ENCODE results near the gene CRYBA4. TPM values are rescaled to one million over a fixed set of nuclear protein-coding genes. Genes with fewer than 3 reads are reported as not detected.

Gene CRYBA4
- total and polyA plus RNA-seq, 4 donors = not detected

DNA sequence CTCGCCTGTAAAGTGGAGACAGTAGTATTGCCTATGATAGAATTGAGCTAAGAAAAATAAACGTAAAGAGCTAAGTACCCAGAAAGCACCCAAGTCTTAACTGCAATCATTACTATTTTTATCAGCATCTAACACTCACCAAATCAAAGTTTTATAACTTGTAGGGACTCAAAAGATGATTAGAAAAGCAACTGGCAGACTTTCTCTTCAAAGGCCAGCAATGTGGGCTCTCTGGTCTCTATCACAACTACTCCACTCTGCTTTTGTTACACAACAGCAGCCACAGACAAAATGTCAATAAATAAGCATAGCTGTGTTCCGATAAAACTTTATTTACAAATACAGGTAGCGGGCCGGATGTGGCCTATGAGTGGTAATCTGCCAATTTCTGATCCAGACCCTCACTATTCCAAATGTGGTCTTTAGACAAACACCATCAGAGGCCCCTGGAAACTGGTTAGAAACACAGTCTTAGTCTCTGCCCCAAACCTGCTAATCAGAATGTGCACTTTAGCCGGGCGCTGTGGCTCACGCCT lies 40.1 kb upstream of the CRYBA4 start:
- Histone ChIP-seq H3K9ac (ENCODE audit: low read depth in 1 of 2, low read length in 2 of 2) (no peak overlapping the region), H3K4me1 (ENCODE audit: control insufficient read depth in 4 of 4, insufficient read depth in 4 of 4, low read length in 3 of 4) (peaks cover 5 to 23% (median 20%) of the 10 kb centered on the region in 4 donors), H3K27ac (ENCODE audit: low read depth in 1 of 2, low read length in 2 of 2) (no peak overlapping the region), H3K36me3 (ENCODE audit: control insufficient read depth in 4 of 4, insufficient read depth in 3 of 4, low read depth in 1 of 4, low read length in 3 of 4) (peaks cover 0 to 12% (median 5%) of the 10 kb centered on the region in 4 donors), H3K9me3 (ENCODE audit: control insufficient read depth in 4 of 4, low read length in 3 of 4) (no peaks in the 10 kb centered on the region), H3K4me3 (ENCODE audit: low read depth in 1 of 3, low read length in 3 of 3) (no peak overlapping the region), H3K27me3 (ENCODE audit: control insufficient read depth in 4 of 4, insufficient read depth in 4 of 4, low read length in 3 of 4) (no peaks in the 10 kb centered on the region)
- TF ChIP-seq HNF4A (conservative IDR thresholded peaks at IDR 0.05) = no peak
- TF ChIP-seq RAD21 (IDR thresholded peaks at IDR 0.05) = no peak
- TF ChIP-seq FOXA1 (IDR thresholded peaks at IDR 0.05) = no peak
- TF ChIP-seq REST (IDR thresholded peaks at IDR 0.05) = no peak
- TF ChIP-seq JUND (IDR thresholded peaks at IDR 0.05) = no peak
- no peak for TF ChIP-seq GABPA (IDR thresholded peaks at IDR 0.05 in 1 of 2, conservative IDR thresholded peaks at IDR 0.05 in 1 of 2)
- TF ChIP-seq CTCF (IDR thresholded peaks at IDR 0.05; ENCODE audit: low read depth, low read length, missing input control) = no peak
- no peak for TF ChIP-seq FOXA2 (IDR thresholded peaks at IDR 0.05)
- no peak for TF ChIP-seq SP1 (IDR thresholded peaks at IDR 0.05)
- TF ChIP-seq, protein P1, sequence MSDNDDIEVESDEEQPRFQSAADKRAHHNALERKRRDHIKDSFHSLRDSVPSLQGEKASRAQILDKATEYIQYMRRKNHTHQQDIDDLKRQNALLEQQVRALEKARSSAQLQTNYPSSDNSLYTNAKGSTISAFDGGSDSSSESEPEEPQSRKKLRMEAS (IDR thresholded peaks at IDR 0.05) = no peak
- no peak for TF ChIP-seq TAF1 (conservative IDR thresholded peaks at IDR 0.05)
- TF ChIP-seq EGR1 (IDR thresholded peaks at IDR 0.05; ENCODE audit: low read depth in 2 of 2) = no peak
- no peak for TF ChIP-seq NR2F2 (IDR thresholded peaks at IDR 0.05)
- TF ChIP-seq YY1 (IDR thresholded peaks at IDR 0.05) = no peak
- TF ChIP-seq RXRA (IDR thresholded peaks at IDR 0.05) = no peak
- TF ChIP-seq HNF4G (IDR thresholded peaks at IDR 0.05) = no peak
- TF ChIP-seq, protein P2, sequence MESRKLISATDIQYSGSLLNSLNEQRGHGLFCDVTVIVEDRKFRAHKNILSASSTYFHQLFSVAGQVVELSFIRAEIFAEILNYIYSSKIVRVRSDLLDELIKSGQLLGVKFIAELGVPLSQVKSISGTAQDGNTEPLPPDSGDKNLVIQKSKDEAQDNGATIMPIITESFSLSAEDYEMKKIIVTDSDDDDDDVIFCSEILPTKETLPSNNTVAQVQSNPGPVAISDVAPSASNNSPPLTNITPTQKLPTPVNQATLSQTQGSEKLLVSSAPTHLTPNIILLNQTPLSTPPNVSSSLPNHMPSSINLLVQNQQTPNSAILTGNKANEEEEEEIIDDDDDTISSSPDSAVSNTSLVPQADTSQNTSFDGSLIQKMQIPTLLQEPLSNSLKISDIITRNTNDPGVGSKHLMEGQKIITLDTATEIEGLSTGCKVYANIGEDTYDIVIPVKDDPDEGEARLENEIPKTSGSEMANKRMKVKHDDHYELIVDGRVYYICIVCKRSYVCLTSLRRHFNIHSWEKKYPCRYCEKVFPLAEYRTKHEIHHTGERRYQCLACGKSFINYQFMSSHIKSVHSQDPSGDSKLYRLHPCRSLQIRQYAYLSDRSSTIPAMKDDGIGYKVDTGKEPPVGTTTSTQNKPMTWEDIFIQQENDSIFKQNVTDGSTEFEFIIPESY (IDR thresholded peaks at IDR 0.05) = no peak
- 85% methylated on average over 8 of the region's 8 CpGs for WGBS
- DNase-seq (ENCODE audit: low spot score) = no peak

- H3K4me1 ChIP-seq (ENCODE audit: control insufficient read depth in 4 of 4, insufficient read depth in 4 of 4, low read length in 3 of 4) = peaks cover 8 to 37% (median 35%) of the 10 kb centered on the region in 4 donors
- no peak for DNase-seq (ENCODE audit: low spot score)
- H3K27ac ChIP-seq (ENCODE audit: low read depth in 1 of 2, low read length in 2 of 2) = no peak overlapping the region
- no peak overlapping the region for H3K4me3 ChIP-seq (ENCODE audit: low read depth in 1 of 3, low read length in 3 of 3)
- no peak overlapping the region for H3K9ac ChIP-seq (ENCODE audit: low read depth in 1 of 2, low read length in 2 of 2)
- H3K9me3 ChIP-seq (ENCODE audit: control insufficient read depth in 4 of 4, low read length in 3 of 4) = no peaks in the 10 kb centered on the region
- TF ChIP-seq SP1 (IDR thresholded peaks at IDR 0.05) (no peak), FOXA2 (IDR thresholded peaks at IDR 0.05) (no peak), HNF4A (conservative IDR thresholded peaks at IDR 0.05) (no peak), FOXA1 (IDR thresholded peaks at IDR 0.05) (no peak), HNF4G (IDR thresholded peaks at IDR 0.05) (no peak)
- peaks cover 0 to 8% (median 5%) of the 10 kb centered on the region in 4 donors for H3K36me3 ChIP-seq (ENCODE audit: control insufficient read depth in 4 of 4, insufficient read depth in 3 of 4, low read depth in 1 of 4, low read length in 3 of 4)
- no peaks in the 10 kb centered on the region for H3K27me3 ChIP-seq (ENCODE audit: control insufficient read depth in 4 of 4, insufficient read depth in 4 of 4, low read length in 3 of 4)
- 82% methylated on average over 4 of the region's 4 CpGs for WGBS
Measured at GRCh38 chr22:26584010-26584409, 37.8 kb upstream of the CRYBA4 start.

Data from liver (tissue), 9 donors.